ENCODE results near the gene PROZ.

Gene PROZ

GRCh38 chr13:113190181-113190580 lies 31.7 kb downstream of the PROZ start:
- DNase-seq (ENCODE audit: low read depth) = no peak
- no peak overlapping the region for H3K4me3 ChIP-seq (ENCODE audit: low read depth, low read length)

- DNase-seq (ENCODE audit: low read depth) = no peak
- H3K4me3 ChIP-seq (ENCODE audit: low read depth, low read length) = no peak overlapping the region
These were observed 33.8 kb downstream of the PROZ start for GRCh38 chr13:113192279-113192678.

- DNase-seq (ENCODE audit: low read depth) = peak; percentile 72
These were observed 34.5 kb downstream of the PROZ start for GRCh38 chr13:113192902-113193301.

DNA sequence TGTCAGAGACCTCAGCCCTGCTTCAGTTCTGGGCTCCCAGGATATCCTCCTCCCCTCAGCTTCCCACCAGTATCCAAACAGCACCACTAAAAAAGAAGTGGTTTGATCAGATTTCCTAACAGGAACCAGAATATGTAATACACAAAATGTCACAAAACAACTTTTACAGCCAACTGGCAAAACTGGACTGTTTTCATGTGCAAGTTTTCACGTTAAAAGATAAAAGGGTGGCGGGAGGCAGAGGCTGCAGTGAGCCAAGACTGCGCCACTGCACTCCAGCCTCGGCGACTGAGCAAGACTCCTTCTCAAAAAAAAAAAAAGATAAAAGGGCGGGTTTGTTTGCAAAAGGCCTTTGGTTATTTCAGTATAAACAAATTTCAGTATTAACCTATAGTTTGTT lies 36.9 kb downstream of the PROZ start:
- no peak for DNase-seq (ENCODE audit: low read depth)
- no peak overlapping the region for H3K4me3 ChIP-seq (ENCODE audit: low read depth, low read length)

More at GRCh38 chr13:113192902-113193301, 34.5 kb downstream of the PROZ start:
- H3K4me3 ChIP-seq (ENCODE audit: low read depth, low read length) = no peak overlapping the region

- H3K4me3 ChIP-seq (ENCODE audit: low read depth, low read length) = no peak overlapping the region
- DNase-seq (ENCODE audit: low read depth) = no peak
These were observed 38.7 kb downstream of the PROZ start for GRCh38 chr13:113196970-113197737.

- no peak overlapping the region for H3K4me3 ChIP-seq (ENCODE audit: low read depth, low read length)
- no peak for DNase-seq (ENCODE audit: low read depth)
These were observed 43.4 kb downstream of the PROZ start for GRCh38 chr13:113201815-113202214.

- no peak for DNase-seq (ENCODE audit: low read depth)
- no peak overlapping the region for H3K4me3 ChIP-seq (ENCODE audit: low read depth, low read length)
These were observed 44.5 kb downstream of the PROZ start for GRCh38 chr13:113202912-113203311.

DNA sequence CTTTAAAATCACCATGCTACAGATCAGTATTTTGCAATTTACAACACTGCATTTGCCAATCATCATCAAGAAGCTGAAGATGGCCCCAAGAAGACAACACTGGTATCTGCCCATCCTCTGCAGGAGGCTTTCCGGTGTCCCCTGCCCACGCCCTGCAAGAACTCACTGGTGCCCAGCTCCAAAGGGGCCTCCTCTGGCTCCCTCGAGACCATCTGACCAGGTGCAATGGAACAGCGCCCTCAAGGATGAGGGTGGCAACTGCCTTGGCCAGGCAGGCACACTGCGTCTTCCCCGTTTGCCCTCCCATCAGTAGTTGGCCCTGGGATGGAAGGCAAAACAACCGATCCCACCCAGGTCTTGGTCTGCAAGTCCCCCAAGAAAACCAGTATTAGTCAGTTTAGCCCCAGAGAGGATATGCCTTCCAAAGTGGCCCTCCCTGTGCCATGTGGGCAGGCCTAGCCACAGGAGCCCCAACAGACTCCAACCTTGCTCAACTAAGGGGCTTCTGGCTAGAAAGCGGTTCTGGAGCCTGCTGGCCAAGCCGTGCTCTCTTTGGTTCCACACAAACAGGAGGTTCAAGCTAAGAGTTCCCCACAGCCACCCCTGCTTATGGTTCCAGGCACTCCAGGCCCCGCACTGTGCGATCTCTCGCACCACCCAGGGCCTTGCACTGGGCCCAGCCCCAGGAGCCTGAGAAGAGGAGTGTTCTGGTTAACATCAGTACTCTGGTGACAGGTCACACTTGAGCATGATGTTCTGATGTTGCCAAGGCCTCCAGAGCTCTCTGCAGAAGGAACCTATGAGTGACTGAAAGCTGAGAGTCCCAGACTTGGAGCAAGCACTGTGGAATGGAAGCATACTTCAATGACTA lies 45.3 kb downstream of the PROZ start:
- no peak for DNase-seq (ENCODE audit: low read depth)
- H3K4me3 ChIP-seq (ENCODE audit: low read depth, low read length) = no peak overlapping the region

GRCh38 chr13:113204378-113204734 lies 45.9 kb downstream of the PROZ start:
- DNase-seq (ENCODE audit: low read depth) = no peak
- H3K4me3 ChIP-seq (ENCODE audit: low read depth, low read length) = no peak overlapping the region

DNA sequence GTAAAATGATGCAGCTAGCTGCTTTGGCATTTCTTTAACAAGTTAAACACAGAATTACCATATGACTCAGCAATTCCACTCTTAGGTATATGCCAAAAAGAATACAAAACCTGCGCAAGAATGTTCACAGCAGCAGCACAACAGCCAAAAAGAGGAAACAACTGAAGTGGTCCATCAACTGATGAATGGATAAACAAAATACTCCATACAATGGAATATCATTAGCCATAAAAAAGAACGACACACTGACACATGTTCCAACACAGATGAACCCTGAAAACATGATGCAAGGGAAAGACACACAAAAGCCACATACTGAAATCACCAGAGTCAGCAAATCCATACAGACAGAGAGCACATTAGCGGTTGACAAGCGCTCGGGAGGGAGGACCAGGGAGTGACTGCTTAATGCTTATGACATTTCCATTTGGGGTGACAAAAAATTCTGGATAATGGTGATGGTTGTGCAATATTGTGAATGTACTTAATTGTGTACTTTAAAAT lies 47.0 kb downstream of the PROZ start:
- no peak for DNase-seq (ENCODE audit: low read depth)
- no peak overlapping the region for H3K4me3 ChIP-seq (ENCODE audit: low read depth, low read length)

GRCh38 chr13:113207460-113207859 lies 49.0 kb downstream of the PROZ start:
- H3K4me3 ChIP-seq (ENCODE audit: low read depth, low read length) = peak overlapping the region; percentile 90

DNA sequence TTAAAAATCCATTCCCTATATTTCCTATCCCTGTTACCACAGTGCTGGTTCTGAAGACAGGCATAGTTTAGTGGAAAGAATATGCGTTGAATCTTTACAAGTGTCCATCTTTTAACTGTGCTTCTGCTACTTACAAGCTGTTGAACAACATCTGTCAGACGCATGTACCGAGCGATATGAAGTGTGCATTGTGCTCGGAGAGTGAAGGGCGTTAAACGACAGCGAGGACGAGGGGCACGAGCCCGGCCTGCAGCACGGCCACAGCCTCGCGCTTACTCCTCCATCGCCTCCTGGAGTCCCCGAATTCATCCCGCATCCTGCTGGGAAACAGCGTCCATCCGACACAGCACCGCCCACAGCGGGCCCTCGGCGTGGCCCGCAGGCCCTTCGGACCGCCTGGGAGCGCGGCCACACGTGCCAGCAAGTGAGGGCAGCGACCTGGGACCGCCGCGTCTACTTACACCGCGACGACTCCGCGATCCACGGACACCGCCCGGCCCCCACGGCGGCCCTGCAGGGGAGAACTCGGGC lies 49.5 kb downstream of the PROZ start:
- peak overlapping the region; percentile 90 for H3K4me3 ChIP-seq (ENCODE audit: low read depth, low read length)
- no peak for DNase-seq (ENCODE audit: low read depth)

More at GRCh38 chr13:113207460-113207859, 49.0 kb downstream of the PROZ start:
- DNase-seq (ENCODE audit: low read depth) = no peak

- DNase-seq (ENCODE audit: low read depth) = peak; percentile 55
- H3K4me3 ChIP-seq (ENCODE audit: low read depth, low read length) = peak within 1 kb of the TSS; percentile 90
These were observed 50.2 kb downstream of the PROZ start, which contains the start of gene PCID2 for GRCh38 chr13:113208421-113209335. Gene PCID2 (minus strand): TSS chr13:113208669. CDS start chr13:113208634, 35 bp downstream.

- DNase-seq (ENCODE audit: low read depth) = no peak
- peak within 1 kb of the TSS; percentile 90 for H3K4me3 ChIP-seq (ENCODE audit: low read depth, low read length)
These were observed 50.9 kb downstream of the PROZ start, which contains the start of gene CUL4A for GRCh38 chr13:113209336-113209758. Gene CUL4A (plus strand): TSS chr13:113209613. CDS start chr13:113209628, 15 bp downstream.

DNA sequence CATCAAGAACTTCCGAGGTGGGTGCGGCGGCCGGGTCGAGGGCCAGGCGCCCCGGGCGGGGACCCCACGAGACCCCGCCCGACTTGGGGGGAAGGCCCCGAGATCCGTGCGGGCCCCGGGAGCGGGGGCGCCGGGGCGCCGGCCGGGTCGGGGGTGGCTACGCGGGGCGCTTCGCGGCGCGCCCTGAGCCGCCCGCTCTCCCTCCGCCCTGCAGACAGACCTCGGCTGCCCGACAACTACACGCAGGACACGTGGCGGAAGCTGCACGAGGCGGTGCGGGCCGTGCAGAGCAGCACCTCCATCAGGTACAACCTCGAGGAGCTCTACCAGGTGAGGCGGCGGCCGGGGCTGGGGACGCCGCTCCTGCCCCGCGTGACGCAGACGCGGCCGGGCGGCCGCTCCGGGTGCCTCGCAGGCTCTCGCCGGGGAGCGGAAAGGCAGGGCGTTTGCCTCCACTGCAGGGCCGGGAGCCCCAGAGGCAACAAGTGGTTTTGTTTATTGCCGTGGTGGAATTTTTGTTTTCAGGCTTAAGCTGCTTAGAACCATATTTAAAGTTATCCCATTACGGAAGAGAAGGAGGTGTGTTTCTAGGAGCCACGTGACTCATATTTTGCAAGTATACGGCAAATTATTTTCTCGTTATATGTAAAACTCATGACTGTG lies 51.4 kb downstream of the PROZ start:
- H3K4me3 ChIP-seq (ENCODE audit: low read depth, low read length) = peak overlapping the region; percentile 90
- no peak for DNase-seq (ENCODE audit: low read depth)

DNA sequence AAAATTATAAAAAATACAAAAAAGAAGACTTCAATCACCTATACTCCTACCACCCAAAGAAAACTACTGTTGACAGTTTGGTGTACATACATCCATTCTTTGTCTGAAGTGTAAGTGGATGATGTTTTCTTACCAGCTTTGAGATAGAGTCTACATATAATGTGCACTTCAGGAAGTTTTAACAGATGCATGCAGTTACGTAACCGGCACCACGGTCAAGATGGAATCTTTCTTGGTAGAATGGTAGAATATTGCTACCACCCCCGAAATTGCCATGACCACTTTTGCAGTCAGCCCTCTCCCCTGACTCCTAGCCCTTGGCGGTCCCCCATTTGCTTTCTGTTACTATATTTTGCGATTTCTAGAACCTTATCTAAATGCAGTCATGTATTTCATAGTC lies 52.4 kb downstream of the PROZ start:
- no peak for DNase-seq (ENCODE audit: low read depth)
- H3K4me3 ChIP-seq (ENCODE audit: low read depth, low read length) = peak overlapping the region; percentile 20

DNA sequence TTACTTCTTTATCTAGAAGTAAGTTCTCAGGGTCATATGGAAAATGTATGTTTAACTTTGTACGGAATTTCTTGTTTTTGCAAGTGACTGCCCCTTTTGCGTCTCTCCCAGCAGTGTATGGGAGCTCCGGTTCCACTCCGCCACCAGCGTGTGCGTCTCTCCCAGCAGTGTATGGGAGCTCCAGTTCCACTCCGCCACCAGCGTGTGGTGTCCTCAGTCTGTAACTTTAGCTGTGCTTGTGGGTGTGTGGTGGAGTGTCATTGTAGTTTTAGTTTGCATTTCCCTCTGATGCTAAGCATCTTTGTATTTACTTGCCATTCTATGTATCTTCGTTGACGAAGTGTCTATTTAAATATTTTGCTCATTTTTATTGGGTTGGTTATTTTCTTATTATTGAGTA lies 53.3 kb downstream of the PROZ start:
- no peak for DNase-seq (ENCODE audit: low read depth)
- H3K4me3 ChIP-seq (ENCODE audit: low read depth, low read length) = no peak overlapping the region

DNA sequence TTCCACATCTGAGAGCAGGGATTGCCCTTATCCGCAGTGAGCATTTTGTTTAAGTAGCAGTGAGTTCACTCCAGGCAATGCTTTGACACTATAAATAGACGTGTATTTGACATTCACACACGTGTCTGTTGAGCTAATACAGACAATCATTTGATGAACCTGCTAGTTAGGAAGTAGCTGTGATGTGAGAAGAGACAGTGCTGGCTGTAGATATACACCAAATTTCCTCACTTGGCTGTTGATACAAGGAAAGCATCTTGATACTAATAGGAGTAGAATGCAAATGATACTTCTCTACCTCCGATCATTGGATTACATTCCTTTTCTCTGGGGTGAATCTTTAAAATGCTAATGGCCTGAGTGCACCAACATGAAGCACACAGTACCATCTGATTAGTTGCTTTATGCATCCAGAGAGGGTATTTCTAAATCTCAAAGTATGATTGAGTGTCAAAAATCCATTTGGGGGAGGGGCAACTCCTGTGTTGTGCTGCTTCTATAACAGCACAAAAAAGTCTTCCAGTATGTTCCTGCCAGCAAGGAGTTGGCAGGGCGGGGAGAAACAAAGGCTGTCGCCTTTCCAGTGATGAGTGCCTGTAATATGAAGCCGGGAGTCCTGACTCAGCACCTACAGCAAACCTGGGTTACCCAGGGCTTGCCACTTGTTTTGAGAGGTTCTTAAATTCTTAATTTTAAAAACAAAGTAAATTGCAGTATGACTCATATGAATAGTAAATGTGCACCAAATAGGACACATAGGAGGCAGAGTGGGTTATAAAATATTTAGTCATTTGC lies 58.0 kb downstream of the PROZ start:
- H3K4me3 ChIP-seq (ENCODE audit: low read depth, low read length) = no peak overlapping the region
- DNase-seq (ENCODE audit: low read depth) = no peak
